ENCODE data around the gene KCNMA1. TPM values are rescaled to one million over a fixed set of nuclear protein-coding genes. Genes with fewer than 3 reads are reported as not detected.

KCNMA1 gene
- total RNA-seq, 1 experiment from 2014 or later = 20.7 TPM

DNA sequence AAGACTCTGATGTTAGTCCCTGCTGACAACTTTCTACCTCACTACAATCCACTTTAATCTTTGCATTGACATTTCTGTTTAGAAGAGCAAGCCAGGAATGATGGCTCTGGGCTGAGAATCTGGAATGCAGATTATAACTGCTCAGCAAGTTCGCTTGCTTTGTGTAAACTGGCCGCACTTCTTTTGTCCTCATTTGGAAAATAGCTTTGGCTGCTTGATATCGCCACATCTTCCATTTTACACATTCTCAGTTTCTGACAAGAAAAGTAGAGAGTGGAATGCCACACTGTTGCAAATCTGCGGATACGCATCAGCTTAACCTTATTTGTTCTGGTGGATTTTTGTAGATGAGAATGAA, 429.8 kb downstream of the KCNMA1 start:
- no peak overlapping the region for H3K4me3 Mint-ChIP-seq (ENCODE audit: unreplicated experiment)
- H3K4me1 Mint-ChIP-seq (ENCODE audit: low read depth, unreplicated experiment) = peaks cover 16% of the 10 kb centered on the region
- TF ChIP-seq, protein P1, sequence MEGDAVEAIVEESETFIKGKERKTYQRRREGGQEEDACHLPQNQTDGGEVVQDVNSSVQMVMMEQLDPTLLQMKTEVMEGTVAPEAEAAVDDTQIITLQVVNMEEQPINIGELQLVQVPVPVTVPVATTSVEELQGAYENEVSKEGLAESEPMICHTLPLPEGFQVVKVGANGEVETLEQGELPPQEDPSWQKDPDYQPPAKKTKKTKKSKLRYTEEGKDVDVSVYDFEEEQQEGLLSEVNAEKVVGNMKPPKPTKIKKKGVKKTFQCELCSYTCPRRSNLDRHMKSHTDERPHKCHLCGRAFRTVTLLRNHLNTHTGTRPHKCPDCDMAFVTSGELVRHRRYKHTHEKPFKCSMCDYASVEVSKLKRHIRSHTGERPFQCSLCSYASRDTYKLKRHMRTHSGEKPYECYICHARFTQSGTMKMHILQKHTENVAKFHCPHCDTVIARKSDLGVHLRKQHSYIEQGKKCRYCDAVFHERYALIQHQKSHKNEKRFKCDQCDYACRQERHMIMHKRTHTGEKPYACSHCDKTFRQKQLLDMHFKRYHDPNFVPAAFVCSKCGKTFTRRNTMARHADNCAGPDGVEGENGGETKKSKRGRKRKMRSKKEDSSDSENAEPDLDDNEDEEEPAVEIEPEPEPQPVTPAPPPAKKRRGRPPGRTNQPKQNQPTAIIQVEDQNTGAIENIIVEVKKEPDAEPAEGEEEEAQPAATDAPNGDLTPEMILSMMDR (IDR thresholded peaks at IDR 0.05; ENCODE audit: insufficient read depth in 1 of 2, low read depth in 1 of 2, low read length in 1 of 2, severe bottlenecking in 1 of 2, unreplicated experiment in 1 of 2) = no peak
- peak in 1 of 2 experiments; percentile 38 for DNase-seq
- Histone ChIP-seq H3K9me3 (peaks cover 21% of the 10 kb centered on the region), H3K4me3 (ENCODE audit: low read depth, low read length) (no peak overlapping the region), H3K27me3 (replicated peaks; ENCODE audit: control insufficient read depth, insufficient read depth, low read length) (no peaks in the 10 kb centered on the region), H3K4me1 (peaks cover 19% of the 10 kb centered on the region), H3K36me3 (ENCODE audit: control insufficient read depth, insufficient read depth, low read length) (no peaks in the 10 kb centered on the region)
- no peaks in the 10 kb centered on the region for H3K36me3 Mint-ChIP-seq (ENCODE audit: insufficient read depth, unreplicated experiment)
- ChIA-PET CTCF (interaction anchor here (0.5 to 0.6 kb wide), 2 partner anchors 15 to 20 kb away, joined by 3 to 4 read pairs; no protein-coding TSS in a partner anchor), POLR2A (no interaction called here)
- intact Hi-C loops (cut with micrococcal nuclease; ENCODE audit: unreplicated experiment) = no loop called here
- BruUV-seq (replicated peaks) = no TSS peak
- H3K27ac Mint-ChIP-seq (ENCODE audit: unreplicated experiment) = no peak overlapping the region
- H3K27me3 Mint-ChIP-seq (ENCODE audit: insufficient read depth, unreplicated experiment) = no peaks in the 10 kb centered on the region
- peaks cover 33% of the 10 kb centered on the region for H3K9me3 Mint-ChIP-seq (ENCODE audit: unreplicated experiment)

DNA sequence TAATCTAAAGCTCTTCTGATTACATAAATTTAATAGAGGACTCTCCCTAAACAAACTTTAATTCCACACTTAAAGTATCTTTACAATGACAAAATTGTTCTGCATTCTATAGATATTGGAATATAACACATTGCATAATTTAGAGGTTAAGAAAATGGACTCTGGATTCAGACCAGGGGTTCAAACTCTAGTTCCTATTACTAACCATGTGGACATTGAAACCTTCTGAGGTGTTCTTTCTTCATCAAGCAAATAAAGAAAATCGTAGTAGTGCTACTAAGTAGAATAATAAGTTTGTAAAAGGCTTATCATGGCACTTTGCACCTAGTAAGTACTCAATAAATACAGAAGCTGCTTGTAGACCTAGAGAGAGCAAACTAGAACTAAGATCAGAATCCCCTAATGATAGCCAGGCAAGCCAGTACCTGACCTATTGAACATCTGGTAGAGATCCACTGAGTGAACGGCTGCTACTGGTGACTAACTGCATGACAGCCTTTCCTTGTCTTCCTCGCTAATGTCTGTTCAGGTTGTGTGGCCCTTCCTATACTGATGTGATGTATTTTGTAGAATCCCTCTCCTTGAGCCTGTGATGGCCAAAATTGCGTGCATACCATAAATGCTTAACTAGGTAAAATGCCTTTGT, 430.3 kb downstream of the KCNMA1 start:
- H3K36me3 ChIP-seq (ENCODE audit: control insufficient read depth, insufficient read depth, low read length) = no peaks in the 10 kb centered on the region
- intact Hi-C loops (cut with micrococcal nuclease; ENCODE audit: unreplicated experiment) = no loop called here
- CTCF ChIA-PET = interaction anchor here (0.5 kb wide), 1 partner anchor 19 kb away, joined by 3 read pairs; no protein-coding TSS in a partner anchor
- peaks cover 19% of the 10 kb centered on the region for H3K4me1 ChIP-seq
- Mint-ChIP-seq H3K4me1 (ENCODE audit: low read depth, unreplicated experiment) (peaks cover 16% of the 10 kb centered on the region), H3K27me3 (ENCODE audit: insufficient read depth, unreplicated experiment) (no peaks in the 10 kb centered on the region), H3K36me3 (ENCODE audit: insufficient read depth, unreplicated experiment) (no peaks in the 10 kb centered on the region), H3K4me3 (ENCODE audit: unreplicated experiment) (no peak overlapping the region), H3K27ac (ENCODE audit: unreplicated experiment) (no peak overlapping the region), H3K9me3 (ENCODE audit: unreplicated experiment) (peaks cover 33% of the 10 kb centered on the region)
- POLR2A ChIA-PET = no interaction called here
- peaks cover 21% of the 10 kb centered on the region for H3K9me3 ChIP-seq
- H3K4me3 ChIP-seq (ENCODE audit: low read depth, low read length) = no peak overlapping the region
- H3K27me3 ChIP-seq (replicated peaks; ENCODE audit: control insufficient read depth, insufficient read depth, low read length) = no peaks in the 10 kb centered on the region
- no TSS peak for BruUV-seq (replicated peaks)
- peak; percentile 32 to 50 for DNase-seq
- TF ChIP-seq, protein P1 (IDR thresholded peaks at IDR 0.05; ENCODE audit: insufficient read depth in 1 of 2, low read depth in 1 of 2, low read length in 1 of 2, severe bottlenecking in 1 of 2, unreplicated experiment in 1 of 2) = no peak

DNA sequence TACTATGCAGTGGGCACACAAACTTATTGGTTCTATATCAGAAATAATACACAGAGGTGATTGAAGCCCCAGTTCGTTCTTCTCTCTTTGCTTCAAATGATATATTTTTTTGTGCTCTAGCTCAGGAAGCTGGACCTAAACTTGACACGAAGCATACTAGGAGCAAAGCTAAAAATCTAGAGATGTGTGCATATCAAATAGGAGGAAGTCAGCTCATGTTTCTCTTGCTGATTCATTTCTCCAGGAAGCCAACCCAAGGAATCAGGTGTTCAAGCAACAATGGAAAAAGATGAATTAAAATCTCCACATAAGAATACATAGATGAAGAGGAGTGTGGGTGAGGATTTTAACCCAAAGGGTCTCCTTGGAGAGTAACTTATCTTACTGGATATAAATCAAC, 432.5 kb downstream of the KCNMA1 start:
- no peaks in the 10 kb centered on the region for H3K27me3 ChIP-seq (replicated peaks; ENCODE audit: control insufficient read depth, insufficient read depth, low read length)
- BruUV-seq (replicated peaks) = no TSS peak
- H3K4me1 ChIP-seq = peaks cover 19% of the 10 kb centered on the region
- no peak overlapping the region for H3K27ac Mint-ChIP-seq (ENCODE audit: unreplicated experiment)
- H3K36me3 ChIP-seq (ENCODE audit: control insufficient read depth, insufficient read depth, low read length) = no peaks in the 10 kb centered on the region
- POLR2A ChIA-PET = no interaction called here
- no peak overlapping the region for H3K4me3 Mint-ChIP-seq (ENCODE audit: unreplicated experiment)
- no peak for DNase-seq
- intact Hi-C loops (cut with micrococcal nuclease; ENCODE audit: unreplicated experiment) = no loop called here
- no peak overlapping the region for H3K4me3 ChIP-seq (ENCODE audit: low read depth, low read length)
- H3K9me3 Mint-ChIP-seq (ENCODE audit: unreplicated experiment) = peaks cover 25% of the 10 kb centered on the region
- CTCF ChIA-PET = no interaction called here
- TF ChIP-seq, protein P1 (IDR thresholded peaks at IDR 0.05; ENCODE audit: insufficient read depth in 1 of 2, low read depth in 1 of 2, low read length in 1 of 2, severe bottlenecking in 1 of 2, unreplicated experiment in 1 of 2) = no peak
- H3K27me3 Mint-ChIP-seq (ENCODE audit: insufficient read depth, unreplicated experiment) = no peaks in the 10 kb centered on the region
- peaks cover 24% of the 10 kb centered on the region for H3K4me1 Mint-ChIP-seq (ENCODE audit: low read depth, unreplicated experiment)
- peaks cover 12% of the 10 kb centered on the region for H3K9me3 ChIP-seq
- no peaks in the 10 kb centered on the region for H3K36me3 Mint-ChIP-seq (ENCODE audit: insufficient read depth, unreplicated experiment)
